ENCODE data around the gene LEMD1.

LEMD1 gene

GRCh38 chr1:205358579-205358978, 63.3 kb downstream of the LEMD1 start:
- DNase-seq (ENCODE audit: insufficient read length, low spot score) (no peak), FAIRE-seq (no peak)

- no peak for DNase-seq (ENCODE audit: insufficient read length, low spot score)
- FAIRE-seq, result no peak
These were observed 64.3 kb downstream of the LEMD1 start for GRCh38 chr1:205357567-205357966.

GRCh38 chr1:205356440-205357139, 65.3 kb downstream of the LEMD1 start, which contains the start of gene KLHDC8A:
TSS of gene KLHDC8A (minus strand) at chr1:205356922. CDS start at chr1:205343604, 13,318 bp downstream.
- no peak for FAIRE-seq
- no peak for DNase-seq (ENCODE audit: insufficient read length, low spot score)

- no peak for FAIRE-seq
- no peak for DNase-seq (ENCODE audit: insufficient read length, low spot score)
These were observed 66.8 kb downstream of the LEMD1 start for GRCh38 chr1:205355075-205355453.

GRCh38 chr1:205354259-205355074, 67.4 kb downstream of the LEMD1 start:
- DNase-seq (ENCODE audit: insufficient read length, low spot score) (peak; percentile 28), FAIRE-seq (peak; percentile 70)

- FAIRE-seq, result no peak
- DNase-seq (ENCODE audit: insufficient read length, low spot score), result no peak
These were observed 68.2 kb downstream of the LEMD1 start for GRCh38 chr1:205353612-205354011.

GRCh38 chr1:205353191-205353590, 68.7 kb downstream of the LEMD1 start:
- FAIRE-seq (no peak), DNase-seq (ENCODE audit: insufficient read length, low spot score) (no peak)

GRCh38 chr1:205351984-205352713, 69.7 kb downstream of the LEMD1 start:
- DNase-seq (ENCODE audit: insufficient read length, low spot score), result no peak
- no peak for FAIRE-seq

- no peak for FAIRE-seq
- no peak for DNase-seq (ENCODE audit: insufficient read length, low spot score)
These were observed 71.1 kb downstream of the LEMD1 start for GRCh38 chr1:205350691-205351141.

- no peak for FAIRE-seq
- no peak for DNase-seq (ENCODE audit: insufficient read length, low spot score)
These were observed 71.7 kb downstream of the LEMD1 start for GRCh38 chr1:205350124-205350523.

GRCh38 chr1:205348554-205349487, 73.0 kb downstream of the LEMD1 start:
- DNase-seq (ENCODE audit: insufficient read length, low spot score) (no peak), FAIRE-seq (no peak)

- FAIRE-seq (no peak), DNase-seq (ENCODE audit: insufficient read length, low spot score) (no peak)
These were observed 74.8 kb downstream of the LEMD1 start for GRCh38 chr1:205346956-205347574.

- no peak for FAIRE-seq
- no peak for DNase-seq (ENCODE audit: insufficient read length, low spot score)
These were observed 76.1 kb downstream of the LEMD1 start for GRCh38 chr1:205345761-205346160.

GRCh38 chr1:205344066-205344928, 77.6 kb downstream of the LEMD1 start:
- FAIRE-seq (no peak), DNase-seq (ENCODE audit: insufficient read length, low spot score) (no peak)

GRCh38 chr1:205343431-205344065, 78.3 kb downstream of the LEMD1 start:
- FAIRE-seq (no peak), DNase-seq (ENCODE audit: insufficient read length, low spot score) (no peak)

GRCh38 chr1:205342986-205343385, 78.9 kb downstream of the LEMD1 start:
- no peak for FAIRE-seq
- no peak for DNase-seq (ENCODE audit: insufficient read length, low spot score)

GRCh38 chr1:205340676-205341075, 81.2 kb downstream of the LEMD1 start:
- FAIRE-seq (no peak), DNase-seq (ENCODE audit: insufficient read length, low spot score) (no peak)

GRCh38 chr1:205339717-205340116, 82.1 kb downstream of the LEMD1 start:
- DNase-seq (ENCODE audit: insufficient read length, low spot score), result no peak
- FAIRE-seq, result no peak
